Measurements from ENCODE around the gene ZDBF2.

DNA sequence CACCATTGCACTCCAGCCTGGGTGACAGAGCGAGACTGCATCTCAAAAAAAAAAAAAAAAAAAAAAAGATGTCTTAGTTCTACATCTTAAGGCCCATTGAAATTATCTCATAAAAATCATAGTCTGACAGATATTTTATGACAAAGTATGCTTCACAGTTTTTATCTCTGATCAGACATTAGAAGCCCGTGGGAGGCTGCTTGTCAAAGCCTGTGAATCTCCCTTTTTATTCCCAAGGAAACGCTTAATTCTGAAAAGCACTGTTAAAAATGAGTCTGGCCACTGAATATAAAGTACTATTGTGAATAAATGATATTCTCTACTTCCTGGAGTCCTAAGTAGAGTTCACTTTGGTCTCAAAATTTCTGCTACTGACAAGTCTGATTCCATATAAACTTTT is 71.1 kb downstream of the ZDBF2 start:
- no peak for TF ChIP-seq POLR2A (IDR thresholded peaks at IDR 0.05)
- TF ChIP-seq, protein P1, sequence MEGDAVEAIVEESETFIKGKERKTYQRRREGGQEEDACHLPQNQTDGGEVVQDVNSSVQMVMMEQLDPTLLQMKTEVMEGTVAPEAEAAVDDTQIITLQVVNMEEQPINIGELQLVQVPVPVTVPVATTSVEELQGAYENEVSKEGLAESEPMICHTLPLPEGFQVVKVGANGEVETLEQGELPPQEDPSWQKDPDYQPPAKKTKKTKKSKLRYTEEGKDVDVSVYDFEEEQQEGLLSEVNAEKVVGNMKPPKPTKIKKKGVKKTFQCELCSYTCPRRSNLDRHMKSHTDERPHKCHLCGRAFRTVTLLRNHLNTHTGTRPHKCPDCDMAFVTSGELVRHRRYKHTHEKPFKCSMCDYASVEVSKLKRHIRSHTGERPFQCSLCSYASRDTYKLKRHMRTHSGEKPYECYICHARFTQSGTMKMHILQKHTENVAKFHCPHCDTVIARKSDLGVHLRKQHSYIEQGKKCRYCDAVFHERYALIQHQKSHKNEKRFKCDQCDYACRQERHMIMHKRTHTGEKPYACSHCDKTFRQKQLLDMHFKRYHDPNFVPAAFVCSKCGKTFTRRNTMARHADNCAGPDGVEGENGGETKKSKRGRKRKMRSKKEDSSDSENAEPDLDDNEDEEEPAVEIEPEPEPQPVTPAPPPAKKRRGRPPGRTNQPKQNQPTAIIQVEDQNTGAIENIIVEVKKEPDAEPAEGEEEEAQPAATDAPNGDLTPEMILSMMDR (IDR thresholded peaks at IDR 0.05), result no peak

All from body of pancreas (tissue), 4 donors.